SW 1271 (cell line): ENCODE data around the gene TAPBP.
"Not testable (repeated sequence)": the region's sequence is repeated elsewhere in the genome, so short reads cannot be mapped to it uniquely, and the experiment has no call there.

Experiments
- DNase-seq, 2 experiments: peaks; one replicate each; lab custom pipeline; 2025; lab: John Stamatoyannopoulos, UW

Gene TAPBP

DNA sequence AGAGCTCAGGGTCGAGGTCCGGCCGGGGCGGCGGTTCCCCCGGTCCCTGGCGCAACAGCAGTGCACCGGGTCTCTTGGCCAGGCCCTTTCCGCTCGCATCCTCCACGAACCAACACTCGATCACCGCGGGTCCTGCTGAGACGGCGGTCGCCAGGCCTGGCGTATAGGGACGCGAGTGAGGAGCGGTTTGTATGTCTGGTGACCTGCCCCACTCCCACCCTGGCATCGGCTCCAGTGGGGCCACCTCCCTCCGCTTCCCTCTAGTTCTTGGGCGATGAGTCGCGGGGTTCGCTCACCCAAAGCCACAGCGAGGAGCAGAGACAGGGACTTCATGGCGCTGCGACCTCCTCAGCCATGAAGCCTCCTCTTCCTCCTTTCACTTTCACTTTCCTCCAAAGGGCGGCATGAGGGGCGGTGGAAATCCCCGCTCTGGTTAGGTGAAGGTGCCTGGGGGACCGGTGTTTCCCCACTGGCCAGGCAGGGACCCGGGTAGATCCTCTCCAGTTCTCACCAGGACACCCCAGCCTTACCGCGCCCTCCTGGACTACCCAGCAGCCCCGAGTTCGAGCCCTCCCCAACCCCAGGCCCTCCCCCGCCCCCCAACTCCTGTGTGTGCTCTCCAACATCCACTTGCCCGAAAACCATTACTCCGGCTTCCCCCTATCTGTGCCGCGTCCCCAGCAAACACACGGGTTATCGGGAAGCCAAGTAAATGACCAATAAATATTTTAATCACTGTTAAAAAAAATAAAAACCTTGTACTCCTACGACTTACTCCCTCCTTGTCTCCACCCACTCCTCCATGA is at the start of gene TAPBP:
TAPBP (minus strand) TSS at position 370 of the 806 bp plus-strand sequence; CDS start at position 333, 37 bp downstream.
- peak in 1 of 2 experiments; percentile 75 for DNase-seq

DNA sequence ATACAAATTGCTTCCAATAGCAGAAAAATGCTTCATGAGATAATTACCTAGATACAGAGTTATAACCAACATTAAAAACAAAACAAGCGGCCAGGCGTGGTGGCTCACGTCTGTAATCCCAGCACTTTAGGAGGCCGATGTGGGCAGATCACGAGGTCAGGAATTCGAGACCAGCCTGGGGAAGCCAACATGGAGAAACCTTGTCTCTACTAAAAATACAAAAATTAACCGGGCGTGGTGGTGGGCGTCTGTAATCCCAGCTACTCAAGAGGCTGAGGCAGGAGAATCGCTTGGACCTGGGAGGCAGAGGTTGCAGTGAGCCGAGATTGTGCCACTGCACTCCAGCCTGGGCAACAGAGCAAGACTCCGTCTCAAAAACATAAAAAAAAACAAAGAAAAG is 49.6 kb upstream of the TAPBP start:
- DNase-seq: not testable (repeated sequence)

DNA sequence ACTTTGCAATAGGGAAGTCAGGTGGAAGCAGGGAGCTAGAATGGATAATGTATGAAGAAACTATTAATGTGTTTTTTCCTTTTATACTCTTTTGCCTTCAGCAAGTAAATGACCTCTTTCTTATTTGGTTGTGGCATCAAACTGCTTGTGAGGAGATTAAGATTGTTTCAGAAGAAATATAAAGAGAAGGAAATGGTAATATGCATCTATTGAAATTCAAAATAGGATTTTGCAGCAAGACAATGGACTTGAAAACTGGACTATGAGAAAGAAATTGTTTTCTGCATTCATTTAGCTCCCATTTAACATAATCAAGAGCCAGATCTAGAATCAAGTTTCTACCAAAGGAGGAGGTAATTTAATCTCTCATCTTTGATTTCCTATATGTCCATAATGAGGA is 45.5 kb upstream of the TAPBP start:
- DNase-seq: no peak

DNA sequence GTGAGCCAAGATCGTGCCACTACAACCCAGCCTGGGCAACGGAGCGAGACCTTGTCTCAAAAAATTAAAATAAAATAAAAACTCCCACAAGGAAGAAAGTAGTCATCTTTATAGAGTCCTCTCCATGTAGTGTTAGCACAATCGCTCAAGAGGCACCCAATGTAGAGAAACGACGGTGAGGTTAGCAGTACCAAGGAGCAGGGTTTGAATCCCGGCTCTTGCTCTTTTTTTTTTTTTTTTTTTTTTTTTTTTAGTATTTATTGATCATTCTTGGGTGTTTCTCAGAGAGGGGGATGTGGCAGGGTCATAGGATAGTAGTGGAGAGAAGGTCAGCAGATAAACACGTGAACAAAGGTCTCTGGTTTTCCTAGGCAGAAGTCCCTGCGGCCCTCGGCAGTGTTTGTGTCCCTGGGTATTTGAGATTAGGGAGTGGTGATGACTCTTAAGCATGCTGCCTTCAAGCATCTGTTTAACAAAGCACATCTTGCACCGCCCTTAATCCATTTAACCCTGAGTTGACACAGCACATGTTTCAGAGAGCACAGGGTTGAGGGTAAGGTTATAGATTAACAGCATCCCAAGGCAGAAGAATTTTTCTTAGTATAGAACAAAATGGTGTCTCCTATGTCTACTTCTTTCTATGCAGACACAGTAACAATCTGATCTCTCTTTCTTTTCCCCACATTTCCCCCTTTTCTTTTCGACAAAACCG is 43.4 kb upstream of the TAPBP start:
- not testable (repeated sequence) for DNase-seq

DNA sequence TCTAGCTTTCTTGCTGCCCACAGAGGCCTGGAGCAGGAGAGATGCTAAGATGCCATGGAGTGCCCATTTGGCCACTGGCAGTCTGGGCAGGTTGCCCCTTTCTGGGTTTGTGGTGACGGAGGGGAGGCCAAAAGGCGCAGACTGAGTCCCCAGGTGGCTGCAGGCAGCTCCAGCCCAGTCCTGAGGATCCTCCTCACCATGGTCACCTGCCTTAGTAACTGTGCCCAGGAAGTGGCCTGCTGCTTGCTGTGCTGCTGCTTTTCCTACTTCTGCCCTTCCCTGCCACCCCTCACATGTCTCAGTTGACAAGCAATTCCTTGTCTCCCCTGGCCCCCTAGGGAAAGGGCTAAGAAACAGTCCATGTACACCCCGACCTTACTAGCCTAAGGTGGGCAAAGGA is 42.4 kb upstream of the TAPBP start:
- no peak for DNase-seq

DNA sequence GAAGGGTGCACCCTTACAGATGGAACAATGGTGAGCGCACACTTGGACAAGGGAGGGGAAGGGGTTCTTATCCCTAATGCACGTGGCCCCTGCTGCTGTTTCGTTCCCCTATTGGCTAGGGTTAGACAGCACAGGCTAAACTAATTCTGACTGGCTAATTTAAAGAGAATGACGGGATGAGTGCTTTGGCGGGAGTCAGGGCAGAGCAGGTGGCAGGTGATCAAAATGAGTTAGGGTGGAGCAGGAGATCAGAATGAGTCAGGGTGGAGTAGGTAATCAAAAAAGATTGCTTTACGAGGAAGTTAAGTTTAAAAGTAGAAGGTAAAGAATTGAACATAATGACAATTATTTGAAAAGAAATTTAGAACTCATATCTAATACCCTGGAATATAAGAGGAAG is 42.0 kb upstream of the TAPBP start:
- not testable (repeated sequence) for DNase-seq

DNA sequence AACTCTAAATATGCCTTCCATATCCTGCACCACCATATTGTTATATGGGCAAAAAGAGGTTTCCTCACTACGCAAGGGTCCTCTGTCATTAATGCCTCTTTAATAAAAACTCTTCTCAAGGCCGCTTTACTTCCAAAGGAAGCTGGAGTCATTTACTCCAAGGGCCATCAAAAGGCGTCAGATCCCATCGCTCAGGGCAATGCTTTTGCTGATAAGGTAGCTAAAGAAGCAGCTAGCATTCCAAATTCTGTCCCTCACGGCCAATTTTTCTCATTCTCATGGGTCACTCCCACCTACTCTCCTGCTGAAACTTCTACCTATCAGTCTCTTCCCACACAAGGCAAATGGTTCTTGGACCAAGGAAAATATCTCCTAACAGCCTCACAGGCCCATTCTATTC is 33.9 kb upstream of the TAPBP start:
- DNase-seq: no peak

DNA sequence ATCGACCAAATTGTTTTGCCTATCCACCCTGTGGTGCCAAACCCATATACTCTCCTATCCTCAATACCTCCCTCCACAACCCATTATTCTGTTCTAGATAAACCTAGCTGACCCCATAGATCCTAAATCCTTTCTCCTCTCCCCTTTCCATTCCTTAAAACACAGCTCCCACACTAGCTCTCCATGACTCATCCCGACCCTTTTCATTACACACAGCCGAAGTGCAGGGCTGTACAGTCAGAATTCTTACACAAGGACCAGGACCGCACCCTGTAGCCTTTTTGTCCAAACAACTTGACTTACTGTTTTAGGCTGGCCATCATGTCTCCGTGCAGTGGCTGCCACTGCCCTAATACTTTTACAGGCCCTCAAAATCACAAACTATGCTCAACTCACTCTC is 33.1 kb upstream of the TAPBP start:
- DNase-seq: not testable (repeated sequence)

DNA sequence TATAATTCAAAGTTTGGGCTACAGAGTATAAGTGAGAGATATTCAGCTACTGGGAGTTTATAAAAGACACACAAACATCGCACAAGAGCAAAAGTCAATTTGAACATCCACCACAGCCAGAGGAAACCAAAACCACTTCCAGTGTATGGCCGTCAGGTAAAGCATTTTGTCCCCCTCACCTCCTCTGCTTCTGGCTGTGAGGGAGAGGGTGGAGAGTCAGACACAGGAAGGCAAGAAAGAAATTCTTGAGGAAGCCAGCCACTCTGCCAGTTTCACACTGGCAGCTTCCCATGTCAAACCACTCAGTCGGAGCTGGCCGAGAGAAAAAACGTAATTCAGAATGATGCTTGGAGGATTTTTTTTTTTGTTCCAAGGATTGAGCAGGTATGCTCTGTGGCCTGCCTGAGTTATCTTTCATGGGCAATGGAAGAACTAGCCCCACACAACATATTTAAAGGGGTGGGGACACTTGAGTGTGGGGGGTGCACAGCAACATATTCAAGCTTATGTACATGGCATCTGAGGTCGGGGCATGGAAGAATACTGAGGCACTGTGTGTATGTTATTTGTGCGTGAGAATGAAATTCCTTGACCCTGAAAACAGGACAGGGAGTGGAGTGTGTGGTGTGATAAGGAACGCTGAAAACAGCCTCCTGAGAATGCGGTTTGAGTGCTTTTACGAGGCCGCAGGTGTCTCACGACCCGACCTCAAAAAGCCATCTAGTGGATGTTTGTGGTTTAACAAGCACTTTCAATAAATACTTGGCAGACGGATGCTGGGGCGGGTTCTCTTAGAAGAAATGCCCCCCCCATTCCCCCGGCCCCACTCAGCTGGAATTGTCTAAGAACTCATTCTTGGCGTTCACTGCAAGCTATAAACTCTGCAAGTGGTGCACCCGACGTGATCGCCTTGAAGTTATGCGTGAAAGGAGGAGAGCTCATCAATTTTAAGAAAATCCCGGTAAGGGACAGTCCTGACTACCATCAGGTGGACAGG is 31.1 kb upstream of the TAPBP start:
- DNase-seq: peak; percentile 16 to 57

DNA sequence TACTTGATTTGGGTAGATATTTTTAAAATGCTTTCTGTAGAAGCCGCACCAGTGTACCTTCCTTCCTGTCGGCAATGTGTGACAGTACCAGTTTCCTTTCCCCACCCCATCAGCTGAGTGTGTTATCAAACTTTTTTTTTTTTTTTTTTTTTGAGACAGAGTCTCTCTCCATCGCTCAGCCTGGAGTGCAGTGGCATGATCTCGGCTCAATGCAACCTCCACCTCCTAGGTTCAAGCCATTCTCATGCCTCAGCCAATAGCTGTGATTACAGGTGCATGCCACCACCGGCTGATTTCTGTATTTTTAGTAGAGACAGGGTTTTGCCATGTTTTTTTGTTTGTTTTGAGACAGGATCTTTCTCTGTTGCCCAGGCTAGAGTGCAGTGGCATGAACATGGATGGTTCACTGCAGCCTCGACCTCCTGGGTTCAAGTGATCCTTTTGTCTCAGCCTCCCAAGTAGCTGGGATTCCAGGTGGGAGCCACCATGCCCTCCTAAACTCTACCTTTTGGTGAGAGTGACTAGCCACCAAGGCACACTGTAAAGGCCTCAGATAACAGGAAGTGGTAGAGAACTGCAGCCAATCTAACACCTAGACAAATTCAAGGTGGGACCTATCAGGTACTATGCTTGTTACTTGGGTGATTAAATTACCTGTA is 30.2 kb upstream of the TAPBP start:
- no peak for DNase-seq

DNA sequence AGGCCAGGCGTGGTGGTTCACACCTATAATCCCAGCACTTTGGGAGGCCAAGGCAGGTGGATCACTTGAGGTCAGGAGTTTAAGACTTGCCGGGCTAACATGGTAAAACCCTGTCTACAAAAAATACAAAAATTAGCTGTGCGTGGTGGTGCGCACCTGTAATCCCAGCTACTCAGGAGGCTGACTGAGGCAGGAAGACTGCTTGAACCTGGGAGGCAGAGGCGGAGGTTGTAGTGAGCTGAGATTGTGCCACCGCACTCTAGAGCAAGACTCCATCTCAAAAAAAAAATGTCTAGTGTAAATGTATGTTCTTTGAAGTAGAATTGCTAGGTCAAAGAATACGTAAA is 29.7 kb upstream of the TAPBP start:
- not testable (repeated sequence) for DNase-seq

DNA sequence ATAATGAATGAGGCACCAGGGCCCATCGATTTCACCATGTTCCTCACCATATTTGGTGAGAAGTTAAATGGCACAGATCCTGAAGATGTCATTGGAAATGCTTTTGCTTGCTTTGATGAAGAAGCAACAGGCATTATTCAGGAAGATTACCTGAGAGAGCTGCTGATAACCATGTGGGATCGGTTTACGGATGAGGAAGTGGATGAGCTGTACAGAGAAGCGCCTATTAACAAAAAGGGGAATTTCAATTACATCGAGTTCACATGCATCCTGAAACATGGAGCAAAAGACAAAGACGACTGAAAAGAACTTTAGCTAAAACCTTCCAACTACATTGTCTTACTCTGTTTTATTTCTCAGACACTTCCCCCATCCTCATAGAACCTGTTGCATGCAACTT is 25.3 kb upstream of the TAPBP start:
- no peak for DNase-seq

DNA sequence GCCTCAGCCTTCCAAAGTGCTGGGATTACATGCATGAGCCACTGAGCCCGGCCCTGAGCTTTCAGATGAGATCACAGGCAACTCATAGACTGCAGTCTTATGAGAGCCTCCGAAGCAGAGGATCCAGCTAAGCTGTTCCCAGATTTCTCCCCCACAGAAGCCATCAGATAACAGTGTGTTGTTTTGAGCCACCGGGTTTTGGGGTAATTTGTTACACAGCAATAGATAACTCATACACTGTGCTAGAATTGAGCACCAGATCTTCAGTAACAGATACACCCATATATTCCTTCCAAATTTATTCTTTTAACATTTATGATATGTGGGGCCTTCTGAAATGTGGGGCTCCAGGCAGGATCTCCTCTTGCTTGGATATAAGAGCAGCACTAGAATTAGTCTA is 22.6 kb upstream of the TAPBP start:
- no peak for DNase-seq

DNA sequence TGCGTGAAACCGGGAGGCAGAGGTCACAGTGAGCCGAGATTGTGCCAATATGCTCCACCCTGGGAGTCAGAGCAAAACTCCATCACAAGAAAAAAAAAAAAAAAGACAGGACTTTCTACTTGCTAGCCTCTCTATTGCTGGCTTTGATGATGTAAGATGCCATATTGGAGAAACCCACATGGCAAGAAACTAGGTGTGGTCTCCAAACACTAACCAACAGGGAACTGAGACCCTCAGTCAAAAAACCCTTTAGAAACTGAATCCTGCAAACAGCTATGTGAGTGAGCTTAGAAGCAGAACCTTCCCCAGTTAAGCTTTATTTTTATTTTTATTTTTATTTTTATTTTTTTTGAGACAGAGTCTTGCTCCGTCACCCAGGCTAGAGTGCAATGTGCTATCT is 22.0 kb upstream of the TAPBP start:
- DNase-seq: no peak

DNA sequence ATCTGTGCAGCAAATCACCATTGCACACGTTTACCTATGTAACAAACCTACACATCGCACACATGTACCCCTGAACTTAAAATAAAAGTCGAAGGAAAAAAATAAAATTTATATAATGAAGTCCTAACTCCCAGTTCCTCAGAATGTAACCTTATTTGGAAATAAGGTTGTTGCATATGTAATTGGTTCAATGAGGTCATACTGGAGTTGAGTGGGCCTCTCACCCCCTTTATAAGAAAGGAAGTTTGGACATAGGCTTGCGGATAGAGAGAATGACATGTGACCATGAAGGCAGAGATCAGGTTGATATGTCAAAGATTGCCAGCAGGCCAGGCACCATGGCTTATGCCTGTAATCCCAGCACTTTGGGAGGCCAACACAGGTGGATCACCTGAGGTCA is 19.8 kb upstream of the TAPBP start:
- no peak for DNase-seq

DNA sequence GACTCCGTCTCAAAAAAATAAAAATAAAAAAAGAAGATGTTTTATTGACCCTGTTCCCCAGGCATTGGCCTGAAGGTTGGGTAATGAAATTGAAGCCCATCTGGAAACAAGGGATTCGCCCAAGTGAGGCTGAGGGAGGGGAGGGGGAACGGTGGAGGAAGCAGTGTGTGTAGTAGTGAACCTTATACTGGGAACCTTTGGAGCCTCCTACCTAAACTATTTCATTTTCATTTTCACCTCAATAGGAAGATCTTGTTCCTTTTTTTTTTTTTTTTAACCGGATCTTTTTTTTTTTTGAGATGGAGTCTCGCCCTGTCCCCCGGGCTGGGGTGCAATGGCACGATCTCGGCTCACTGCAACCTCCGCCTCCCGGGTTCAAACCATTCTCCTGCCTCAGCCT is 16.9 kb upstream of the TAPBP start:
- no peak for DNase-seq

DNA sequence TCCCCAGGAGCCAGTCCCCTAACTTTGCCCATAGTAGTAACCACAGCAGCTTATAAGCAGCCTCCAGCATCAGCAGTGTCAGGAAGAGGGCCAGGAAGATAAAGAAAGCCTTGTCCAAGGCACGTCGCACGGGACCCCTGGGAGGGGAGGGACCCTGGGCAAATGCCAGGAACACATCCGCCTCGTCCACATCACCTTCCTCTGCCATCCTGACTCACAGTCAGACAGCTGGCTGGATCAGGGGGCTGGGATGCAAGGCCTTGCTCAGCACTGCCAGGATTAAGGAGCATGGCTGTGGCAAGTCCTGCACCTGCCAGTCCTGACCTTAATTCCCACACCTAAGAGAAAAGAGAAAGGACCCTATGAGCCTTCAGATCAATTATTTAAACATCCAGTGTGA is 15.2 kb upstream of the TAPBP start:
- no peak for DNase-seq

DNA sequence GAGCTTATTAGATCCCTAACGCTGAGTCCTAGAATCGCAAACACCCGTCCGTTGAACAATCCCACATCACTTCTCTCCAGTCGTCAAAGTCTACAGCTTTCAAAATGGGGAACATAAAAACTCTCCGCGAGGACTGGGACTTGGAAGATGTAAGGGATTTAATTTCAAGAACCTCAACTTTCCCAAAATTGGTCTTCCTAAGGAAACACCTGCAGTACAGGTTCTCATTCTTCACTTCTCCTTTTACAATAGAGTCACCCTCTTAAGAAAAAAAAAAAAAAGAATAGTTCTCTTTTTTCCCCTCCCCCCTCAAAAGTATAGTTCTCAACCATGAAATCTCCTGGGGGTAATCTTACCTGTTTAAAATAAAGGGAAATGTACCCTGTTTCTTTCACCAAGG is 10.2 kb upstream of the TAPBP start:
- no peak for DNase-seq

DNA sequence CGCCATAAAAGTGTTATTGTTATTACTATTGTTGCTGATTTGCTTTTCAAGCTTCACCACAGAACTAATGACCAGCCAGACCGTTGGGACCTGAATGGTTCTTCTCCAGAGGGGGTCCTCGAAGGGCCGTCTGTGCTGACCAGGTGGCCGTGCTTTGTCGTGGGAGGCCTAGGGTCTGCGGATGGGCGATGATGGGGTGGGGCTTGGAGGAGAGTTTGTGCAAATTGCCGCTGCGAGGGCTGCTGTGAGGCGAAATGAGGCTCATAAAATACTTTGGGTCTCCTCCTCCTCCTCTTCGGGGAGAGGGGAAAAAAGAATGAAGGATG is 9.7 kb upstream of the TAPBP start:
- no peak for DNase-seq

DNA sequence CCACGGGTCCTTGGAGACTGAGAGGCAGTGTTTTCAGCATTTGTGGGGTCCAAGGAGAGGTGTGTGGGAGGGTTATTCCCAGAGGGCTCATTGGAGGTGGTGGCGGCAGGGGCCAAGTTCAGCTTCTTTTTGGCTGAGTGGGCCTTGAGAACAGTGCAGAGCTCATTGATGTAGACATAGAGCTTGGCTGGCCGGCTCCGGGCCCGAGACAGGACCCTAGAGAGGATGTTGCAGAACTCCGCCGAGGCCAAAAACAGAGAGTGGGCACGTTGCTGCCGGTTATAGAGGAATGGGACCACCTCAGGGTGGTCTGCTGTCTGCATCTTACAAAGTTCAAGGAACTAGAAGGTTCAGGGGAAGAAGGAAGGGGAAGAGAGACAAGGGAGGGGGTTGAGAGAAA is 7.3 kb upstream of the TAPBP start:
- DNase-seq: no peak

DNA sequence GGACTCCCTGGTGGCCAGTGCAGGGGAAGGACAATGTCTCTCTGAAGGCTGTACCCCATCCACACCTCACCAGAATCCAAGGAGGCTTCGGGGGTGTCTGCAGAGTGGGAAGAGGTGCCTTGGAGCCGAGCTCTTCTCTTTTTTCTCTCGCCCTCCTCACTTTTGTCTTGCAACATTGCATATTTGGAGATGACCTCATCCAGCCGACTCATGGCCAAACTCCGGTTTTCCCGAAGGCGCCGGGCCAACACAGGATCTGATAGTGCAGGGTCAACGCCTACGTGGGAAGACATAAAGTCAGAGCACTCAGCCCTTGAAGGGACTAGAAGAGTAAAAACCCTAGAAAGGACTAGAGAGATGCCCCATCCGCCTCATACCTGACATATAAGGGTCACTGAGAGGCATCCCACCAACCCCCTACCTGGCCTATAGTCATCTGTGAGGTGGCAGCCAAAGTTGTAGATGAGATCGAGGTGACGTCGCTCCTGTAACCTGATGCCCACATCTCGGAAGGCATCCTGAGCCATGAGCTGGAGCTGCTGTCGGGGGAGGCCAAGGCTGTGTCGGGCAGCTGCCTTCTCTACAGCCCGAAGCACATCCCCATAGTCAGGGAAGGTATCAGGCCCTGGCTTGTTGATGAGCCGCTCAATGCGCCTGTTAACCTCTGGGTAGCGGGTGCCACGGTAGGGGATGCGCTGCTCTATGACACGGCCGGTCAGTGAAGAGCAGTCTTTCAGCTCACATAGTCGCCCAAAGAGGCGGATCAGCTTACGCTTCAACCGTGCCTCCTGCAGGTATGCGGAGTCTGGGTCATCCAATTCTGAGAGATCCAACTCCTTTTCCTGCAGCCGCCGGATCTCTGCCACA is 6.7 kb upstream of the TAPBP start:
- peak; percentile 49 to 53 for DNase-seq
